Ovary (tissue), 3 donors: ENCODE data around the gene SLC25A52.

Experiments used
- POLR2A ChIP-seq: fragments of 450-650 bp; IDR thresholded peaks from one replicate; pipeline ENCODE4 v1.6.1; 2017; ENCODE audit warnings: antibody characterized with exemption, mild to moderate bottlenecking, moderate library complexity
- TF ChIP-seq, protein P1 (sequence below), 3 donors: fragments of 450-650 bp in 2 of 3; fragments of 200-600 bp in 1 of 3; IDR thresholded peaks; one replicate each; pipeline versions ENCODE4 v1.5.1 to v1.8.0; 2016 to 2022; ENCODE audit warnings: antibody characterized with exemption in 3 of 3, mild to moderate bottlenecking in 1 of 3
- donor health status: DM: no; HTN: no; CAD: no.

- TF ChIP-seq, protein P1, sequence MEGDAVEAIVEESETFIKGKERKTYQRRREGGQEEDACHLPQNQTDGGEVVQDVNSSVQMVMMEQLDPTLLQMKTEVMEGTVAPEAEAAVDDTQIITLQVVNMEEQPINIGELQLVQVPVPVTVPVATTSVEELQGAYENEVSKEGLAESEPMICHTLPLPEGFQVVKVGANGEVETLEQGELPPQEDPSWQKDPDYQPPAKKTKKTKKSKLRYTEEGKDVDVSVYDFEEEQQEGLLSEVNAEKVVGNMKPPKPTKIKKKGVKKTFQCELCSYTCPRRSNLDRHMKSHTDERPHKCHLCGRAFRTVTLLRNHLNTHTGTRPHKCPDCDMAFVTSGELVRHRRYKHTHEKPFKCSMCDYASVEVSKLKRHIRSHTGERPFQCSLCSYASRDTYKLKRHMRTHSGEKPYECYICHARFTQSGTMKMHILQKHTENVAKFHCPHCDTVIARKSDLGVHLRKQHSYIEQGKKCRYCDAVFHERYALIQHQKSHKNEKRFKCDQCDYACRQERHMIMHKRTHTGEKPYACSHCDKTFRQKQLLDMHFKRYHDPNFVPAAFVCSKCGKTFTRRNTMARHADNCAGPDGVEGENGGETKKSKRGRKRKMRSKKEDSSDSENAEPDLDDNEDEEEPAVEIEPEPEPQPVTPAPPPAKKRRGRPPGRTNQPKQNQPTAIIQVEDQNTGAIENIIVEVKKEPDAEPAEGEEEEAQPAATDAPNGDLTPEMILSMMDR (IDR thresholded peaks at IDR 0.05): no peak
- TF ChIP-seq POLR2A: no peak
Measured at GRCh38 chr18:31774962-31775361, 14.3 kb upstream of the SLC25A52 start.
